Subcutaneous adipose tissue (tissue), 4 donors: ENCODE measurements around the gene CFAP77. TPM values are rescaled to one million over a fixed set of nuclear protein-coding genes. Genes with fewer than 3 reads are reported as not detected.

ENCODE experiments used
- CTCF ChIP-seq: fragments of 450-650 bp; IDR thresholded peaks from one replicate; pipeline ENCODE4 v1.5.1; 2016; ENCODE audit warnings: low read depth, mild to moderate bottlenecking, control low read depth, antibody characterized with exemption, moderate library complexity
- total RNA-seq, 4 donors: library from RNA; depleted of rRNA; stranded (reverse); fragments of >200 nt; gene quantifications; one replicate each; pipeline ENCODE4 v1.1.0, GENCODE V29; 2016

The CFAP77 gene
- total RNA-seq, 4 donors from 2014 or later, result not detected

- TF ChIP-seq CTCF, result no peak
Observed at GRCh38 chr9:132575005-132575609, 165.1 kb downstream of the CFAP77 start.

GRCh38 chr9:132575811-132576210 is 165.8 kb downstream of the CFAP77 start:
- no peak for TF ChIP-seq CTCF

GRCh38 chr9:132577119-132577518 is 167.1 kb downstream of the CFAP77 start:
- TF ChIP-seq CTCF, result no peak

GRCh38 chr9:132578367-132578932 is 168.4 kb downstream of the CFAP77 start:
- no peak for TF ChIP-seq CTCF

- TF ChIP-seq CTCF, result no peak
Observed at GRCh38 chr9:132579427-132579798, 169.4 kb downstream of the CFAP77 start.

GRCh38 chr9:132582276-132582785 is 172.3 kb downstream of the CFAP77 start, which contains the start of gene BARHL1:
BARHL1 (plus strand) TSS chr9:132582606; CDS start chr9:132582798, 192 bp downstream.
- no peak for TF ChIP-seq CTCF

GRCh38 chr9:132582786-132583583 is 173.0 kb downstream of the CFAP77 start:
- TF ChIP-seq CTCF, result no peak
